OCI-LY1 (cell line): ENCODE measurements around the gene TBX19.

Experiments used
- H2AFZ ChIP-seq: fragments of 200-600 bp; sonication (generic), shearing (Covaris generic); 2 replicates; pipeline ENCODE4 v1.6.0; 2014; ENCODE audit warnings: antibody characterized with exemption, mild to moderate bottlenecking, low read length
- H3F3A ChIP-seq: fragments of 200-600 bp; sonication (generic), shearing (Covaris generic); 2 replicates; pipeline ENCODE4 v1.6.0; 2014; ENCODE audit warnings: mild to moderate bottlenecking, antibody characterized with exemption, low read length, moderate library complexity; ENCODE audit not compliant: insufficient read depth
- H3K27ac ChIP-seq: fragments of 200-600 bp; sonication (generic); 2 replicates; pipeline ENCODE4 v1.5.1; 2014; ENCODE audit warnings: low read length, mixed run types, mild to moderate bottlenecking, low read depth; ENCODE audit not compliant: poor library complexity, severe bottlenecking
- H3K27me3 ChIP-seq: fragments of 200-600 bp; sonication (generic); 2 replicates; pipeline ENCODE4 v1.6.0; 2014; ENCODE audit warnings: antibody characterized with exemption, mild to moderate bottlenecking, low read length, moderate library complexity; ENCODE audit not compliant: insufficient read depth
- H3K36me3 ChIP-seq: fragments of 200-600 bp; sonication (generic); 2 replicates; pipeline ENCODE4 v1.6.1; 2014; ENCODE audit warnings: mild to moderate bottlenecking, antibody characterized with exemption, low read length, moderate library complexity, mixed read lengths; ENCODE audit not compliant: insufficient read depth
- H3K4me1 ChIP-seq: fragments of 200-600 bp; sonication (generic); 2 replicates; pipeline ENCODE4 v1.5.1; 2014; ENCODE audit warnings: mild to moderate bottlenecking, low read length, moderate library complexity; ENCODE audit not compliant: insufficient read depth, severe bottlenecking
- H3K4me2 ChIP-seq: fragments of 200-600 bp; sonication (generic), shearing (Covaris generic); 2 replicates; pipeline ENCODE4 v1.6.1; 2014; ENCODE audit warnings: low read length
- H3K4me3 ChIP-seq: fragments of 200-600 bp; sonication (generic); 2 replicates; pipeline ENCODE4 v1.5.1; 2014; ENCODE audit warnings: low read length, low read depth, mild to moderate bottlenecking, mixed read lengths; ENCODE audit not compliant: poor library complexity, severe bottlenecking
- H3K79me2 ChIP-seq: fragments of 200-600 bp; shearing (Covaris generic); 2 replicates; pipeline ENCODE4 v1.6.1; 2016; ENCODE audit warnings: mixed run types, low read length, mixed read lengths; ENCODE audit not compliant: insufficient read depth
- H3K9ac ChIP-seq: fragments of 200-600 bp; sonication (generic), shearing (Covaris generic); 2 replicates; pipeline ENCODE4 v1.6.1; 2014; ENCODE audit warnings: mild to moderate bottlenecking, low read length, mixed read lengths
- H3K9me2 ChIP-seq: fragments of 200-600 bp; sonication (generic), shearing (Covaris generic); 2 replicates; pipeline ENCODE4 v1.6.1; 2014; ENCODE audit warnings: low read depth, mild to moderate bottlenecking, low read length, mixed read lengths
- H3K9me3 ChIP-seq: fragments of 200-600 bp; shearing (Covaris generic); 2 replicates; pipeline ENCODE4 v1.6.1; 2014; ENCODE audit warnings: low read length, mixed read lengths
- H4K20me1 ChIP-seq: fragments of 200-600 bp; sonication (generic), shearing (Covaris generic); 2 replicates; pipeline ENCODE4 v1.6.0; 2016; ENCODE audit warnings: mild to moderate bottlenecking, low read length; ENCODE audit not compliant: insufficient read depth
- CTCF ChIP-seq: fragments of 200-600 bp; sonication (generic), shearing (Covaris generic); IDR thresholded peaks from 2 replicates; pipeline ENCODE4 v1.5.1; 2017; ENCODE audit warnings: mild to moderate bottlenecking, antibody characterized with exemption, low read length, moderate library complexity, mixed read lengths
- EZH2 ChIP-seq: fragments of 200-600 bp; sonication (generic), shearing (Covaris generic); IDR thresholded peaks from 2 replicates; pipeline ENCODE4 v1.8.0; 2017; ENCODE audit warnings: borderline replicate concordance, mixed run types, mild to moderate bottlenecking, antibody characterized with exemption, low read length, moderate library complexity, mixed read lengths

Gene TBX19

GRCh38 chr1:168259567-168259966 lies 21.1 kb upstream of the TBX19 start:
- no peaks in the 10 kb centered on the region for H3F3A ChIP-seq
- H3K9ac ChIP-seq, result no peak overlapping the region
- no peaks in the 10 kb centered on the region for H3K27me3 ChIP-seq
- no peak overlapping the region for H2AFZ ChIP-seq
- no peaks in the 10 kb centered on the region for H3K4me1 ChIP-seq
- no peaks in the 10 kb centered on the region for H3K9me2 ChIP-seq
- no peak overlapping the region for H3K27ac ChIP-seq
- no peak overlapping the region for H3K4me3 ChIP-seq
- H3K4me2 ChIP-seq, result no peak overlapping the region
- H3K79me2 ChIP-seq, result no peaks in the 10 kb centered on the region
- no peaks in the 10 kb centered on the region for H4K20me1 ChIP-seq
- peaks cover 35% of the 10 kb centered on the region for H3K36me3 ChIP-seq
- H3K9me3 ChIP-seq, result no peaks in the 10 kb centered on the region
- TF ChIP-seq CTCF (no peak), EZH2 (no peak)

- Histone ChIP-seq H3F3A (no peaks in the 10 kb centered on the region), H3K9me2 (no peaks in the 10 kb centered on the region), H3K4me3 (no peak overlapping the region), H4K20me1 (no peaks in the 10 kb centered on the region), H3K27me3 (no peaks in the 10 kb centered on the region), H3K9ac (no peak overlapping the region), H3K4me1 (no peaks in the 10 kb centered on the region), H3K27ac (no peak overlapping the region), H2AFZ (no peak overlapping the region), H3K9me3 (no peaks in the 10 kb centered on the region), H3K36me3 (peaks cover 32% of the 10 kb centered on the region), H3K79me2 (no peaks in the 10 kb centered on the region), H3K4me2 (no peak overlapping the region)
- no peak for TF ChIP-seq EZH2
- no peak for TF ChIP-seq CTCF
Measured at GRCh38 chr1:168260393-168260792, 20.3 kb upstream of the TBX19 start.

GRCh38 chr1:168261390-168261789 lies 19.3 kb upstream of the TBX19 start:
- Histone ChIP-seq H3K36me3 (peaks cover 30% of the 10 kb centered on the region), H4K20me1 (no peaks in the 10 kb centered on the region), H3K4me3 (no peak overlapping the region), H3K79me2 (no peaks in the 10 kb centered on the region), H3K9me3 (no peaks in the 10 kb centered on the region), H3K27me3 (no peaks in the 10 kb centered on the region), H3K4me1 (no peaks in the 10 kb centered on the region), H3K9ac (no peak overlapping the region), H3K4me2 (no peak overlapping the region), H2AFZ (no peak overlapping the region), H3K9me2 (no peaks in the 10 kb centered on the region), H3F3A (no peaks in the 10 kb centered on the region), H3K27ac (no peak overlapping the region)
- TF ChIP-seq EZH2 (no peak), CTCF (no peak)
